Measurements from ENCODE around the gene CPTP.

CPTP gene

DNA sequence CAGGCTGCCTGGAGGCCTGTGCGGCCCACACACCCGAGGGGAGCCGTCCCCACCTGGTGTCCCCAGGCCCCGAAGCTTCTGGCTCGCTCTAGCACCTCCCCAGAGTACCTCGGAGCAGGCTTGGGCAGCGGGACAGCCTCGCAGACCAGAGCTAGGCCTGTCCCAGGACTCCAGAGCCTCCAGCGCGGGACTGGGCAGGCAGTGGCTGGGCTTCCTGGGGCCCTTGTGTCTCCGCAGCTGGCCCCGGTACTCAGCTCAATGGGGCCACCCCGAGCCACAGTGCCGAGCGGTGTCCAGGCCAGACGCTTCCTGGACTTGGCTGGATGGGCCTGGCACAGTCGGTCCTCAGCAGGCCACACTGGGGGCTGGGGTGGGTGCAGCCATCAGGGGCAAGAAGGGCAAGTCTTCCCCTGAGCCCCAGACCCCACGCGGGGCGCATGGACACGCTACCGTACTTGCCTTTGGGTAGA lies 39.5 kb upstream of the CPTP start:
- Mint-ChIP-seq H3K36me3 (ENCODE audit: low read depth) (no peaks in the 10 kb centered on the region), H3K27me3 (ENCODE audit: low read depth) (peaks cover 6% of the 10 kb centered on the region), H3K27ac (no peak overlapping the region), H3K4me3 (no peak overlapping the region), H3K9me3 (no peaks in the 10 kb centered on the region), H3K4me1 (peaks cover 4% of the 10 kb centered on the region)
- TF ChIP-seq, protein P1, sequence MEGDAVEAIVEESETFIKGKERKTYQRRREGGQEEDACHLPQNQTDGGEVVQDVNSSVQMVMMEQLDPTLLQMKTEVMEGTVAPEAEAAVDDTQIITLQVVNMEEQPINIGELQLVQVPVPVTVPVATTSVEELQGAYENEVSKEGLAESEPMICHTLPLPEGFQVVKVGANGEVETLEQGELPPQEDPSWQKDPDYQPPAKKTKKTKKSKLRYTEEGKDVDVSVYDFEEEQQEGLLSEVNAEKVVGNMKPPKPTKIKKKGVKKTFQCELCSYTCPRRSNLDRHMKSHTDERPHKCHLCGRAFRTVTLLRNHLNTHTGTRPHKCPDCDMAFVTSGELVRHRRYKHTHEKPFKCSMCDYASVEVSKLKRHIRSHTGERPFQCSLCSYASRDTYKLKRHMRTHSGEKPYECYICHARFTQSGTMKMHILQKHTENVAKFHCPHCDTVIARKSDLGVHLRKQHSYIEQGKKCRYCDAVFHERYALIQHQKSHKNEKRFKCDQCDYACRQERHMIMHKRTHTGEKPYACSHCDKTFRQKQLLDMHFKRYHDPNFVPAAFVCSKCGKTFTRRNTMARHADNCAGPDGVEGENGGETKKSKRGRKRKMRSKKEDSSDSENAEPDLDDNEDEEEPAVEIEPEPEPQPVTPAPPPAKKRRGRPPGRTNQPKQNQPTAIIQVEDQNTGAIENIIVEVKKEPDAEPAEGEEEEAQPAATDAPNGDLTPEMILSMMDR (IDR thresholded peaks at IDR 0.05; ENCODE audit: unreplicated experiment in 3 of 3): no peak

DNA sequence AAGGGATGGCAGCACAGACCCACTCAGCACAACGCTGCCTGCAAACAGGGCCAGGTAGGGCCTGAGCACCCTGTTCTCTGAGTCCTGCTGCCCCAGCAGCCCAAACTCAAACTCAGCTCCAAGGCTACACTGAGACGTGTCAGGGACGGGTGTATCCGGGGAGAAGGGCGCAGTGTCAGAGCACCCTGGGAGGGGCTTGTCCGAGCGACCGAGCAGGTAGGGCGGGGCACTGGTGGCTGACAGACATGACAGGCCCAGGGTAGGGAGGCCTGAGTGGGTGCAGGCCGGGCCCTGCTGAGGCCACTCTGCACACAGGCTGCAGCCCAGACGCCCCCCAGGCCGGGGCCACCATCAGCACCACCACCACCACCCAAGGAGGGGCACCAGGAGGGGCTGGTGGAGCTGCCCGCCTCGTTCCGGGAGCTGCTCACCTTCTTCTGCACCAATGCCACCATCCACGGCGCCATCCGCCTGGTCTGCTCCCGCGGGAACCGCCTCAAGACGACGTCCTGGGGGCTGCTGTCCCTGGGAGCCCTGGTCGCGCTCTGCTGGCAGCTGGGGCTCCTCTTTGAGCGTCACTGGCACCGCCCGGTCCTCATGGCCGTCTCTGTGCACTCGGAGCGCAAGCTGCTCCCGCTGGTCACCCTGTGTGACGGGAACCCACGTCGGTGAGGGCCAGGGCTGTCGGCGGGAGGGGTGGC lies 38.8 kb upstream of the CPTP start:
- H3K4me1 Mint-ChIP-seq: peaks cover 4% of the 10 kb centered on the region
- no peaks in the 10 kb centered on the region for H3K9me3 Mint-ChIP-seq
- H3K4me3 Mint-ChIP-seq: no peak overlapping the region
- H3K27ac Mint-ChIP-seq: no peak overlapping the region
- no peaks in the 10 kb centered on the region for H3K36me3 Mint-ChIP-seq (ENCODE audit: low read depth)
- TF ChIP-seq, protein P1 (IDR thresholded peaks at IDR 0.05; ENCODE audit: unreplicated experiment in 3 of 3): no peak
- H3K27me3 Mint-ChIP-seq (ENCODE audit: low read depth): peaks cover 6% of the 10 kb centered on the region

DNA sequence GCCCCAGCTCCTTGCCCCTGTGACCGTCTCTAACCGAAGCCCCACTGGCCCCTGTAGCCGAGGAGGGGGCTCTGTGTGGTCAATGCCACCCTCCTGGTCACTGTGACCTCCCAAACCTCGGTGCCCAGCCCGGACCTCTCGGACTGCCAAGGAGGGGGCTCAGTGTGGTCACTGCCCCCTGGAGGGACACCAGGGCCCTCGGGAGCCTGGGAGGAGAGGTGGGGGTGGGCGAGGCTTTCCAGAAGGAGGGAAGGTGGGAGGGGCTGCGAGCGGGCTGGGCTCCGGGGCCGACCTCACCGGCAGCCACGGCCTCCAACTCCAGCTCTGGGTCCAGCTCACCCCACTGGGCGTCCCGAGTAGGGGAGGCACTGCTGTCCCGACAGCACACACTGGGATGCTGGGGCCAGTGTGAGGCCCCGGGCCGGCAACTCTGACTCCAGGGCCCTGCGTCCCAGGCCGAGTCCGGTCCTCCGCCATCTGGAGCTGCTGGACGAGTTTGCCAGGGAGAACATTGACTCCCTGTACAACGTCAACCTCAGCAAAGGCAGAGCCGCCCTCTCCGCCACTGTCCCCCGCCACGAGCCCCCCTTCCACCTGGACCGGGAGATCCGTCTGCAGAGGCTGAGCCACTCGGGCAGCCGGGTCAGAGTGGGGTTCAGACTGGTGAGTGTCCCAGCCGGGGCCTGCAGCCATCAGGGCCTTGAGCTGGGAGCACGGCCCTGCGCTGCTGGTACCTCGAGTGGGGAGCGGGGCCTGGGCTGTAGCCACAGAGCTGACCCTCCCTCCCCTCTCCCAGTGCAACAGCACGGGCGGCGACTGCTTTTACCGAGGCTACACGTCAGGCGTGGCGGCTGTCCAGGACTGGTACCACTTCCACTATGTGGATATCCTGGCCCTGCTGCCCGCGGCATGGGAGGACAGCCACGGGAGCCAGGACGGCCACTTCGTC lies 38.0 kb upstream of the CPTP start:
- Mint-ChIP-seq H3K9me3 (no peaks in the 10 kb centered on the region), H3K27ac (no peak overlapping the region), H3K4me1 (peaks cover 4% of the 10 kb centered on the region), H3K27me3 (ENCODE audit: low read depth) (peaks cover 6% of the 10 kb centered on the region), H3K36me3 (ENCODE audit: low read depth) (no peaks in the 10 kb centered on the region), H3K4me3 (no peak overlapping the region)
- TF ChIP-seq, protein P1 (IDR thresholded peaks at IDR 0.05; ENCODE audit: unreplicated experiment in 3 of 3): no peak

DNA sequence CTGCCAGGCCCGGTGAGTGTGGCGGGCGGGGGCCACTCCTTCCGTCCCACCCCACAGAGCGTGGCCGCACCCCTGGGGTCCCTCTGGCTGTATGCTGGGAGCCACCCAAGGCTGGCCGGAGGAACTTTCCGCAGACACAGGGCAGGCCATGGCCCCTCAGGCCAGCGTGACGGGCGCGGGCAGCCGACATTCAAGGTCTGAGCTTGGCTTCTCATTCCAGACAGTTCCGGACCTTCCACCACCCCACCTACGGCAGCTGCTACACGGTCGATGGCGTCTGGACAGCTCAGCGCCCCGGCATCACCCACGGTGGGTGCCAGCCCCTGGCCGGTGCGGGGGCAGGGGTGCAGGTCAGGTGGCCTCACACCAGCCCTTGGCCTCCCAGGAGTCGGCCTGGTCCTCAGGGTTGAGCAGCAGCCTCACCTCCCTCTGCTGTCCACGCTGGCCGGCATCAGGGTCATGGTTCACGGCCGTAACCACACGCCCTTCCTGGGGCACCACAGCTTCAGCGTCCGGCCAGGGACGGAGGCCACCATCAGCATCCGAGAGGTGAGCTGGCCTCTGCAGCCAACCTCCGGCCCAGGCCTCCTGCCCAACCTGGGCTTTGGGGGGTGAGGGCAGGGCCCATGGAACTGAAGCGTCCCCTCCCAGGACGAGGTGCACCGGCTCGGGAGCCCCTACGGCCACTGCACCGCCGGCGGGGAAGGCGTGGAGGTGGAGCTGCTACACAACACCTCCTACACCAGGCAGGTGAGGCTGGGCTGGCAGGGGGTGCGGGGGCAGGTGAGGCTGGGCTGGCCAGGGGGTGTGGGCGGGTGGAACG lies 37.1 kb upstream of the CPTP start:
- TF ChIP-seq, protein P1 (IDR thresholded peaks at IDR 0.05; ENCODE audit: unreplicated experiment in 3 of 3): no peak
- no peaks in the 10 kb centered on the region for H3K36me3 Mint-ChIP-seq (ENCODE audit: low read depth)
- H3K4me3 Mint-ChIP-seq: no peak overlapping the region
- H3K27me3 Mint-ChIP-seq (ENCODE audit: low read depth): peaks cover 2% of the 10 kb centered on the region
- no peaks in the 10 kb centered on the region for H3K9me3 Mint-ChIP-seq
- H3K27ac Mint-ChIP-seq: no peak overlapping the region
- peaks cover under 1% of the 10 kb centered on the region for H3K4me1 Mint-ChIP-seq

DNA sequence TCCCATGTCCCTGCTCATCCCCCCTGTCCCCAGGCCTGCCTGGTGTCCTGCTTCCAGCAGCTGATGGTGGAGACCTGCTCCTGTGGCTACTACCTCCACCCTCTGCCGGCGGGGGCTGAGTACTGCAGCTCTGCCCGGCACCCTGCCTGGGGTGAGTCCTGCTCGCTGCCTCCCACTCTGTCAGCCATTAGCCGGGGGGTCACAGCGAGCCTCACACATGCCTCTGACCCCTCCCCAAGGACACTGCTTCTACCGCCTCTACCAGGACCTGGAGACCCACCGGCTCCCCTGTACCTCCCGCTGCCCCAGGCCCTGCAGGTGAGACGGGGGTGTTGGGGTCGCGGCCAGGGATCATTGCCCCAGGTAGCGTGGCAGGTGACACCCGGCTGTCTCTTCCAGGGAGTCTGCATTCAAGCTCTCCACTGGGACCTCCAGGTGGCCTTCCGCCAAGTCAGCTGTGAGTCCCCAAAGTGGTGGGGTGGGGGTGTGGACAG lies 34.3 kb upstream of the CPTP start:
- H3K9me3 Mint-ChIP-seq: no peaks in the 10 kb centered on the region
- TF ChIP-seq, protein P1 (IDR thresholded peaks at IDR 0.05; ENCODE audit: unreplicated experiment in 3 of 3): peak; percentile 37 to 57 (median 46)
- no peaks in the 10 kb centered on the region for H3K36me3 Mint-ChIP-seq (ENCODE audit: low read depth)
- H3K27ac Mint-ChIP-seq: no peak overlapping the region
- H3K27me3 Mint-ChIP-seq (ENCODE audit: low read depth): no peaks in the 10 kb centered on the region
- no peak overlapping the region for H3K4me3 Mint-ChIP-seq
- no peaks in the 10 kb centered on the region for H3K4me1 Mint-ChIP-seq

Data from nephron (organoid).